SK-N-SH (cell line): Measurements from ENCODE around the gene ADAMTS14.

ENCODE experiments used
- GABPA ChIP-seq: IDR thresholded peaks from 2 replicates; pipeline ENCODE4 v1.4.0; 2012; ENCODE audit warnings: low read depth, mild to moderate bottlenecking
- POLR2AphosphoS5 ChIP-seq: IDR thresholded peaks from 2 replicates; pipeline ENCODE4 v1.6.1; 2012; ENCODE audit warnings: low read depth, low read length
- TAF1 ChIP-seq: IDR thresholded peaks from 2 replicates; pipeline ENCODE4 v1.6.1; 2012; ENCODE audit warnings: low read depth, mild to moderate bottlenecking, low read length, moderate library complexity, borderline replicate concordance
- TF ChIP-seq, protein P1 (sequence below): fragments of 200-600 bp; sonication (generic); IDR thresholded peaks from 2 replicates; pipeline ENCODE4 v1.6.1; 2017; ENCODE audit warnings: antibody characterized with exemption, mild to moderate bottlenecking, moderate library complexity
- TF ChIP-seq, protein P2 (sequence below): fragments of 150-350 bp; IDR thresholded peaks from 2 replicates; pipeline ENCODE4 v1.6.1; 2016; ENCODE audit warnings: mild to moderate bottlenecking, low read depth, low read length

DNA sequence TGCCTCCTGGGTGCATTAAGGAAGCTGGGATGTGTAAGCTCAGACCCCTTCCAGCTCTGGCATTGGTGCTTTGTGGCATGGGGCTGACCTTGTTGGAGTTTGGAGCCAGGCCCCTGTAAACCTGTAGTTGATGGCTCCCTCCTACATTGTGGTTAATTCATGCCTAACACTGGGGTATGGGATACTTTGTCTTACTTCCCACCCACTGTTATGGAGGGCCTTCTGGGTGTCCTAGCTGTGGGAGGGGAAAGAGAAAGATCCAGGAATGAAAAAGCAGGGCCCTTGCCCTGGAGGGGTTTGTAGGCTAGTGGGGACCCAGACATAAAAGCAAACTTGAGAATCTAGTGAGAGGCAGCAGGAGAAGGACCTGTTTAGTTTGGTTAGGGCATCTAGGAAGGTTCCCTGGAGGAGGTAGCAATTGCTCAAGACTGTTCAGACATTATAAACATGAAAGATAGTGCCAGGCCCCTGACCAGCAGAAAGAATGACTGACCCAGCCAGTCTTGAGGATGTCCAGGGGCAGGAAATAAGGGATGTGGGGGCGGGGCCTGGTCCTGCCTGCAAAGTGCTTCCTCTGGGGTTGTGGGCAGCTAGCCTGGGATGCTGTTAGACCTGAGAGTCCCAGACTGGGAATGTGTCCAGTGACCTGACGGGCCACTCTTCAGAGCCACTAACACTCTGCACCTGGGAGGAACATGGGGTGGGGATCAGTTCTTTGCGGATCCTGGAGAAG lies 6.6 kb downstream of the ADAMTS14 start:
- TF ChIP-seq, protein P1, sequence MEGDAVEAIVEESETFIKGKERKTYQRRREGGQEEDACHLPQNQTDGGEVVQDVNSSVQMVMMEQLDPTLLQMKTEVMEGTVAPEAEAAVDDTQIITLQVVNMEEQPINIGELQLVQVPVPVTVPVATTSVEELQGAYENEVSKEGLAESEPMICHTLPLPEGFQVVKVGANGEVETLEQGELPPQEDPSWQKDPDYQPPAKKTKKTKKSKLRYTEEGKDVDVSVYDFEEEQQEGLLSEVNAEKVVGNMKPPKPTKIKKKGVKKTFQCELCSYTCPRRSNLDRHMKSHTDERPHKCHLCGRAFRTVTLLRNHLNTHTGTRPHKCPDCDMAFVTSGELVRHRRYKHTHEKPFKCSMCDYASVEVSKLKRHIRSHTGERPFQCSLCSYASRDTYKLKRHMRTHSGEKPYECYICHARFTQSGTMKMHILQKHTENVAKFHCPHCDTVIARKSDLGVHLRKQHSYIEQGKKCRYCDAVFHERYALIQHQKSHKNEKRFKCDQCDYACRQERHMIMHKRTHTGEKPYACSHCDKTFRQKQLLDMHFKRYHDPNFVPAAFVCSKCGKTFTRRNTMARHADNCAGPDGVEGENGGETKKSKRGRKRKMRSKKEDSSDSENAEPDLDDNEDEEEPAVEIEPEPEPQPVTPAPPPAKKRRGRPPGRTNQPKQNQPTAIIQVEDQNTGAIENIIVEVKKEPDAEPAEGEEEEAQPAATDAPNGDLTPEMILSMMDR, result no peak
- TF ChIP-seq GABPA (no peak), POLR2AphosphoS5 (no peak), TAF1 (no peak)
- TF ChIP-seq, protein P2, sequence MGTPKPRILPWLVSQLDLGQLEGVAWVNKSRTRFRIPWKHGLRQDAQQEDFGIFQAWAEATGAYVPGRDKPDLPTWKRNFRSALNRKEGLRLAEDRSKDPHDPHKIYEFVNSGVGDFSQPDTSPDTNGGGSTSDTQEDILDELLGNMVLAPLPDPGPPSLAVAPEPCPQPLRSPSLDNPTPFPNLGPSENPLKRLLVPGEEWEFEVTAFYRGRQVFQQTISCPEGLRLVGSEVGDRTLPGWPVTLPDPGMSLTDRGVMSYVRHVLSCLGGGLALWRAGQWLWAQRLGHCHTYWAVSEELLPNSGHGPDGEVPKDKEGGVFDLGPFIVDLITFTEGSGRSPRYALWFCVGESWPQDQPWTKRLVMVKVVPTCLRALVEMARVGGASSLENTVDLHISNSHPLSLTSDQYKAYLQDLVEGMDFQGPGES, result no peak
